ENCODE data around the gene METRN.
A peak's percentile ranks its signal among the peaks of the same experiment; 100 is the strongest.
"Not testable (repeated sequence)": the region's sequence is repeated elsewhere in the genome, so short reads cannot be mapped to it uniquely, and the experiment has no call there.

The METRN gene

DNA sequence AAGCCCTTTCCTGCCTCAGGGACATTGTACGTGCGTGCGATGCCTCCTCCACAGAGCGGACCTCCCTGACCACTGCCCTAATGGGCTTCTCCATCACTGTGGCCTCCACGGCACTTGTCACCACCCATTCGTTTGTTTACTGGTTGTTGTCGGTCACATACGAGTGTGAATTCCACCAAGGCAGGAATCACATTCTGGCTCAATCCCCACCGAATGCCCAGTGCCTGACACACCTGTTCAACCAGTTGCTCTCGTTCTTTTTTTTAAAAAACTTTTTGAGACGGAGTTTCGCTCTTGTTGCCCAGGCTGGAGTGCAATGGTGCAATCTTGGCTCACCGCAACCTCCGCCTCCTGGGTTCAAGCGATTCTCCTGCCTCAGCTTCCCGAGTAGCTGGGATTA, 23.7 kb upstream of the METRN start:
- DNase-seq (ENCODE audit: low read depth in 2 of 2) = not testable (repeated sequence)

DNA sequence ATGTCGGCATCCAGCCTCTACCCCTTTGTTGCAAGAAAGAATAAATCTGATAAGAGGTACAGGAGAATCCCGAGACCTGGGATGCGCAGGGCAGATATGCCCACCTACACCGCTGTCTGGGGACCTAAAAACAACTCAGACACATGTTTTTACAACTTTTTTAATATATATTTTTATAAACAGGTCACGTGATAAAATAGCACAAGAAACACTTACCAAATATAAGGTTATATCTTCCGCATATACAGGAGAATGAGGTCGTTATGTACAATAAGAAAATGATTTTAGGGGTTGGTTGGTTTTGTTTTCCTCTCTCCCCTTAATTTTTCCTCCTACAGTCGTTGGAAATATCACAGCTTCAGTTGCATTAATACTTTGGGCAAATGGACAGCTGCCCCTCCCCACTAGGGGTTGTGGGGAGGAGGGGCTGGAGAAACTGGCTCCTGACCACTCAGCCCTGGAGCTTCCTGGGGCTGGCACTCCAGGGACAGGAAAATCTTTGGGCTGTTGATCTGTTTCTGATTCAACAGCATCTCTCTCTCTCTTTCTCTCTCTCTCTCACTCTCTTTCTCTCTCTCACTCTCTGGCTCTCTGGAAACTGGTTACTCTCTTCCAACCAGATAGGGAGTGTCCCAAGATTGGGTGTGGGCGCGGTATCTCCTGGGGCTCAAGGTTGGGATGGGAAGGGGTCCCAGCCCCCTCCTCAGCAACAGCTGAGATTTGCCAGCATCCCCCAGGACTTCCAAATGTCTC, 22.4 kb upstream of the METRN start:
- no peak for DNase-seq (ENCODE audit: low read depth in 2 of 2)

DNA sequence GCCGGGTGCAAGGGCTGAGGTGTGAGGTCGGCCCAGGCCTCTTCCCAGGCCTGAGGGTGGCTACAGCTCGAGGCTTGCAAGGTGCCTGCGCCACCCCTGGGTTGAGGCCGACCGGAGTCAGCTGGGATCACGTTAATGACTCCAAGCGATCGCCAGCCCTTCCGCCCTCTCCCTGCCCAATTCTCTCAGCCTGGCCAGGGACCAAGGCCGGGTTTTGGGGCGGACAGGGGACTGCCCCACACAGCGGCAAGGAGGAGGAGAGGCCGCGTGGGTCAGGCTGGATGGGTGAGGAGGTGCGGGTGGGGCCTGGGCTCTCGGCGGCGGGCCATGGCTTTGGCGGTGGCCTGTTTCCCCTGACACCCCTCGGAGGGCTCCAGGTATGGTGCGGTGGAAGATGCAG, 21.6 kb upstream of the METRN start:
- DNase-seq (ENCODE audit: low read depth in 2 of 2) = no peak

DNA sequence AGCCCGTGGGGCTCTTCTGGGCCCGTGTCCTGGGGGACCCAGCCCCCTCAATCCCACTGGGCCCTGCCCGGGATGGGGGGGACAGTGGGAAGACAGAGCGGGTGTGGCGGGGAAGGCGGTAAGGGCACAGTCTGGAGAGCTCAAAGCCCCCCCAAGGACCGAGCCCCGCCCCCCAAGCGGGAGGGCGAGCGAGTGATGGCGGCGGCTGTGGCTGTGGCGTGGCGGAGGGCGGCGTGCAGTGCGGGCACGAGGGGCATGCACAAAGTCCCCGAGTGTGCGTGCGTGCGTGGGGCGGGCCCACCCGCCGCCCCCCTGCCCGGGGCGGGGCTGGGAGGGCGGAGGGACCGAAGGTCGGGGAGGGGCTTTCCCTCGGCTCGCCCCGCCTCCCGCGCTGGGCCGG, 21.2 kb upstream of the METRN start:
- DNase-seq (ENCODE audit: low read depth in 2 of 2) = no peak

DNA sequence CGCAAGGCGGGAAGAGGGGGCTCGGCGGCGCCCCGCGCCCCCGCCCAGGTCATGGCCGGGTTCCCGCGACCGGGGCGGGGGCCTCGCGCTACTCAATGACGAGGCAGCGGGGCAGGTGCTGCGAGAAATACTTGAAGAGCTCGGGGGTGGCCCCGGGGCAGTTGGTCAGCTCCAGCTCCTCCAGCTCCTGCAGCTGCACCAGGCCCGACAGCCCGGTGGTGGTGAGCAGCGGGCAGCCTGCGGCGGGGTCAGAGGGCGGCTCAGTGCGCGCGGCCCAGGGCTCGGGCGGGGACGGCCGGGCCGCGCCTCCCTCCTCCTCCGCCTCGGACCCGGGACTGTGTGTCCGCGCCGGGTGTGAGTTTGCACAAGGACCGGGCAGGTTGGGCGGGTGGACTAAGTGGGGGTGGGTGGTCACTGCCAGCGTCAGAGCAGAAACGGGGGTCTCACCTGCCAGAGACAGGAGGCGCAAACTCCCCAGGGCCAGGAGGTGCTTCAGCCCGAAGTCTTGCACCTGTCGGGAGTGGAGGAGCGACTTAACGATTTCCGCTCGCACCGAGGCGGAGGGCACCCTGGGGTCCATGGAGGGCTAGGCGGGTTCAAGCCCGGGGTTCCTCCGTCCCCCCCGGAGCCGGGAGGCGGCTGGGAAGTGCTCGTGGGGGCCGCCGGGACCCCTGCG, 20.6 kb upstream of the METRN start:
- no peak for DNase-seq (ENCODE audit: low read depth in 2 of 2)

DNA sequence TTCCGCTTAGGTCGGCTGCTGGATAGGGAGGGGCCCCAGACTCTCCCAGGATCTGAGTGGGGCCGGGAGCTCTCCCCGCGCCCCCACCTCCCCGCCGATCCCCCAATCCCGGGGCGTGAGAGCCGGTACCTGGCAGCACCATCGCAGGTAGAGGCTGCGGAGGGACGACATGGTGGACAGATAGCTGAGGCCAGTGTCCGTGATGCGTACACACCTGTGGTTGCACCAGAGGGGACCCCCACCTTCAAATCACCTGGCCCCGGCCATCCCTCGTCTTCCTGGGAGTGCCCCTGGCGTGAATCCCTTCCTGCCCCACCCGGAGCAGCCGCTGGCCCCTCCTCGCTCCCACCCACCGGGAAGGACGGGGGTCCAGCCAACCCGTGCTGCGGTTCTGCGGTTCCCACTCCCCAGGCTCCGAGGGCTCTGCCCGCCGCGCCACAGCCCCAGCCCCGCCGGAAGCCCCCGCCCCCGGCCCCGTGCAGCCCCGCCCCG, 20.0 kb upstream of the METRN start:
- DNase-seq (ENCODE audit: low read depth in 2 of 2) = no peak

DNA sequence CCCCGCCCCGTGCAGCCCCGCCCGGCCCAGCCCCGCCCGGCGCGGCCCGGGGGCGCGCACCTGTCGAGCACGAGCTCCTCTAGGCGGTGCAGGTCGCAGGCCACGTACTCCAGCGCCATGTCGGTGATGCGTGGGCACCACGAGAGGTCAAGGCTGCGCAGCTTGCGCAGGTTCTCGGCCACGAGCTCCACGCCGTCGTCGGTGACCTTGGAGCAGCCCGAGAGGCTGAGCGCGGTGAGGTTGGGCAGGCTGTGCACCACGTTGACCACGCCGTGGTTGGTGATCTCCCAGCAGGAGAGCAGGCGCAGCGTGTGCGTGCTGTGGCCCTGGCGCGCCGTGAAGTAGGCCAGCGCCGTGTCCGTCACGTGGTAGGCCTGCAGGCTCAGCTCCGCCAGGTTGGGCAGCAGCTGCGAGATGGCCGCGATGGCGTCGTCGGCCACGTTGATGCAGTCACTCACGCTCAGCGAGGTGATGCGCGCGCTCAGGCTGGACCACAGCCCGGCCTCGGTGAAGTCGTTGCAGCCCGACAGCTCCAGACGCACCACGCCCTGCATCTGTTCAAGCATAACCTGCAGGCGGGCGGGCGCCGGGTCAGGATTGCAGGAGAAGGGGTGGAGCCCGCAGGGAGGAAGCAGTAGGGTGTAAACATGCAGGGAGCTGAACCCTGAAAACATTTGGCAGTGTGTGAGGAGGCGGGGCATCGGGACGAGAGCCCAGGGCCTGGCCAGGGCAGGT, 19.4 kb upstream of the METRN start:
- DNase-seq (ENCODE audit: low read depth in 2 of 2) = peak; percentile 48 to 50

DNA sequence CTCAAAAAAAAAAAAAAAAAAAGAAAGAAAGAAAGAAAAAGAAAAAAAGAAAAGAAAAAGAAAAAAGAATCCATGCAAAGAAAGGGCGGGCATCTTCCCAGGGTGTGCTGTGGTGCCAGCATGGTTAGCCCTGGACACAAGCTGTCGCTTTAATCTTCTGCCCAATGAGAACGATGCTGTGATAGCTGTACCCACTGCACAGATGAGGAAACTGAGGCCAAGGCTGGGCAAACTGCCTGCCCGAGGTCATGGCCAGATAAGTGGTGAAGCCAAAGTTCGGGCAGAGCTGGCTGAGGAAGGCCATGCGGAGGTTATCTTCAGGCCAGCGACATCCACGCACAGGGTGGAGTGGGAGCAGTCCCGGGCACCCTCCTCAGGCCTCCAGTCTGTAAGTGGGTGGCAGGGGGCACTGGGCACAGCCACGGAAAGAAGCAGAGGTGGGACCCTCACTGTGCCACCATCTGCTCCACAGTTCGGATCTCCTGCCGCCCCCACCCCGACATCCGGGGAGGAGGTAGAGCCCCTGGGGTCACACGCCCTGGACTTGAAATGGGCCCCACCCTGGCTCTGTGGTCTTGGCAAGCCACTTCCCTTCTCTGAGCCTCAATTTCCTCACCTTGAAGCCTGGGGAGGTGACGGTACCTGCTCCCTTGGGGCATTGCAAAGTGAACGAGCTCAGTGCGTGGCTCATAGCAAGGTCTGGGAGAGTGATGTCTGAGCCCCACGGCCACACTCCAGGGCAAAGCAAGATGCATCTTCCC, 15.8 kb upstream of the METRN start:
- no peak for DNase-seq (ENCODE audit: low read depth in 2 of 2)

DNA sequence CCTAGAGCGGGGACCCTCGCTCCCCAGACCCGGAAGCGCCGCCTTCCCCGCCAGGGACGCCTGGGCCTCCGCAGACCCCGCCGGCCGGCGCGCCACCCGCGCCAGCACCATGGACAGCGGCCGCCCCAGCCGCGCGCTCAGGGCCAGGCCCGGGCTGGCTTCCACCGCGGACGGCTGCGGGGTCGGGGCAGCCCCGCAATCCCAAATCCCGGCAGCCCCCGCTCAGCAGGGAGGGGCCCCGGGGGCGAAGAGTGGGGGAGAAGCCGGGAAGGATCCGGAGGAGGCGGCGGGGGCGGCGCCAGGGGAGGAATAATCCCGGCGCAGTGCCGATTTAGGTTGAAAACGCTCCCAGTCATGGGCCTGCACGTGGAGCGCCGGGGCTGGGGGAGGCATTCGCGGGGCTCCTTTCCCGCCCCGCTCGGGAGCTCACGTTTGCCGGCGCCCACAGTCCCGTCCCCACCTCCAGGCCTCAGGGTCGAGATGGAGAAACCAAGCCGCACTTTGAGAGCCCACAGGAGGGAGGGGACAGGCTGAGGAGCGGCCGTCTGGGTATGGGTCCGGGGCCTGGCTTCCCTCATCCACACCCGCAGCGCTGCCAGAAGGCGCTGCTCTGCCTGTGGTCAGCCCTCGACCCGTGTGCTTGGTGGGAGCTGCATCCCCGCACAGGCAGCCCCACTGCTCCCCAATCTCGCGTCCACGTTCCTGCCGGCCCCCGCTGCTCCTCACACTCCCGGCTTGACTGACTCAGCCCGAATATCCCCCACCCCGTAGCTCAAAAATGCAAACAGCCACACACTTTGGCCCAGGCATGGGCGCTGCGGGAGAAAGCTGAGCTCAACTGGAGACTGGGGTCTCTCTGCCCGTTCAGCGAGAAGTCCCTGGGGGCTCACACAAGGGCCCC, 14.0 kb upstream of the METRN start:
- no peak for DNase-seq (ENCODE audit: low read depth in 2 of 2)

DNA sequence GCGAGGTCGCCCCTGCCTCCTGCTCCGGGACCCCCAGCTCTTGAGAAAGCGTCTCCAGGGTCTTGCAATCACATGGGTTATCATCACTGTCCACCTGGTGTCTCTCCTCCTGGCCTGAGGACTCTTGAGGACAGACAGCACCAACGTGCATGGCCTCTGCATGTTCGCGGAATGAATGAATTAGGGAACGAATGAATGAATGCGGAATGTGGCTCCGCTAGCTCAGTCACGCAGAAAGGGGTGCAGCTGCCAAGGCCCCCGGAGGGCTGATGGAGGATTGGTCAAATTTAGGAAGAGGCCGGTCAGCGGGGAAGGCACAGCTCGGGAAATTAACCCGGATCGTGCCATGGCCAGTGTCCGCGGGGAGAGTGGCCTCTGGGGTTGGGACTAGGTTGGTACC, 12.6 kb upstream of the METRN start:
- no peak for DNase-seq (ENCODE audit: low read depth in 2 of 2)

DNA sequence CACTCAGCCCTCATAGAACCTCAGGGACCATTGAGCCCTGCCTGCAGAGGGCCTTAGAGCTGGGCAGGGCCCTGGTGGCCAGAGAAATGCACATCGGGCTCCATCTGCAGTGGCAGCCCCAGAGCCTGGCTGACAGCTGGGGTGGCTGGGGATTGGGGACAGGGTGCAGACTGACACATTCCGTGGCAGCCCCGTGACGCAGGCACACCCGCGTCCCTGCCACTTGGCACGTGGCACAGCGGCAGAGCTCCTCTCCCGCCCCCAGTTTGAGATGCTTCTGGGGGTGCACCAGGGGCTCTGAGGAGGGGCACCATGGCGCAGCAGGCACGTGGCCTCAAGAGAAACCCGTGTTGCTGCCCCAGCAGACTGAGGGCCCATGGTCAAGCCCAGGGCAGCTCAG, 11.5 kb upstream of the METRN start:
- no peak for DNase-seq (ENCODE audit: low read depth in 2 of 2)

DNA sequence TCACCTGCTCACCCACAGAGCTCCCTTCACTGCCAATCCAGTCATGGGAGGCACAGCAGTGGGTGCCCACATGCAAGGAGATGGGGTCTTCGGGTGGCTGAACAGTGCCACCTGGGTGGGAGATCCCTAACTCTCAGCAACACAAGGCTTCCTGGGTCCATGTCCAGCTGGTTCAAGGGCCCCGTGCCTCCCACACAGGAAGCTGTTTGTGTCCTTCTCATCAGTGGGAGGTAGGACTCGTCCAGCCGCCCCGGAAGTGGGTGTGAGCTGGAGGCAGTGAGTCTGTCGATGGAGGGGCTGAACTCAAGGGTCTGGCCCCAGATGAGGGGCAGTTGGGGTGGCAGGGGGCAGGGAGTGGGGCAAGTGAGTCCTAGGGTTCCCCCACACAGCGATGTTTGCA, 10.9 kb upstream of the METRN start:
- DNase-seq (ENCODE audit: low read depth in 2 of 2) = no peak

DNA sequence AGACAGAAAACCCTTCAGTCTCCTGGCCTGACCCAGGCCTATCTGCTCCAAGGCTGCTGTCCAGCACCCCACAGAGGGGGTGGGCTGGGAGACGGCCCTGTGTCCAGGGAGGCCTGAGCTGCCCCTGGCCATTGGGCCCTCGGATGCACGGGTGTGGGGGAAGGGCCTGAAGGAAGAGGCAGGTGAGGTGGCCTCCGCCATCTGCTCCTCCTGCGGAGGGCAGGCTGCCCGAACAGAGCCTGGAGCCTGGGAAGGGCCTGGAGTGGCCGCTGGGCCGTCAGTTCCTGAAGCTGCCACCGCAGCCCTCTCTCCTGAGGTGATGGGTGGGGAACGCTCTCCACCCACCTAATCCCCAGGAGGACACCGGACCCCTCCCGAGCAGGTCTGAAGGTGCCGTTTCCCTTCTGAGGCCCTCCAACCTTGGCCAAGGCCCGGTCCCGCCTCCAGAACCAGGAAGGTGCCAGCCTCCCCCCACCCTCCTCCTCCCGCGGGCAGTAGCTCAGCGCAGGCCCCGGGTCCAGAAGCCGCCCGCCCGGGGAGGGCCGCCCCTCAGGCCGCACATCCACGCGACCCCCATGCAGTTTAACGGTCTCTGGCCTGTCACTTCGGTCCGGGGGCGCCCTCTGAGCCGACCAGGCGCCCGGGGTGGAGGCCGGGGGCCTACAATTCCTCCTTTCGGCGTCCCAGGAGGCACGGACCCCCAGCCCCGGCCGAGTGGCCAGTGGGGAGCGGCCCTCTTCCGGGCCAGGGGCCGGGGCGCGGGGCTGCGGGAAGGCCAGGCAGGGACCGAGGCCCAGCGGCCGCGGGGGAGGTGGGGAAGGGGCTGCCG, 10.2 kb upstream of the METRN start:
- no peak for DNase-seq (ENCODE audit: low read depth in 2 of 2)

DNA sequence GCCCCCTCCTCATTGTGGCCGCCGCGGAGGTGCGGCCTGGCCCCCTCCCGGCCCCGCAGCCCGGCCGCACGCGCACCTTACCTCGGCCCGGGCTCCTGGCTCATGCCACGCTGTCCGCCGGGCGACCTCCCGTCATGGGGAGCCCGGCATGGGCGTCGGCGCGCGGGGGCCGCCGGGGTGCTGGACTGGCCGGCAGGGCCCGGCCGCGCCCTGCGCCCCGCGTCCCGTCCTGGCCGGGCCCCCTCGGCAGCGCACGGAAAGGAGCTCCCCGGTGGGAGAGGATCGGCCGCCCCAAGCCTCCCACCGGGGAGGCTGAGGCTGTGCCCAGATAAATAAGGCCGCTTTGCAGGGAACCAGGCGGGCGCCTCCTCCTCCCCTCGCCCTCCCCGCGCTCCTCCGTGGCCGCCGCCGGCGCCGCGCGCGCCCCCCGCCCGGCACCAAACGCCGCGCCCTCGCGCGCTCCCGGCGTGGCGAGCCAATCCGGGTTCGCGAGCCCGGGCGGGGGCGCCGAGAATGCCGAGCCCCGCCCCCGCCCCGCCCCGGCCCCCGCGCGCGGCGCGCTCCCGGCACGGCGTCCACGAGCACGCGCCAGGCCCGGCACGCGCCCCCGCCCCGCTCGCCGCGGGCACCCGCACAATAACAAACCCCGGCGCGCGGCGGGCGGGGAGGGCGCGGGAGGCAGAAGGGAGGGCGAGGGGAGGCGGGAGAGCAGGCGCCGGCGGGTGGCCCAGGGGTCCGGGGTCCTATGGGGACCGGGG, 9.3 kb upstream of the METRN start, which contains the start of gene FBXL16:
Gene FBXL16 (minus strand): TSS at position 371 of the 758 bp plus-strand sequence. CDS start 8,396 bp downstream, outside the sequence.
- no peak for DNase-seq (ENCODE audit: low read depth in 2 of 2)

DNA sequence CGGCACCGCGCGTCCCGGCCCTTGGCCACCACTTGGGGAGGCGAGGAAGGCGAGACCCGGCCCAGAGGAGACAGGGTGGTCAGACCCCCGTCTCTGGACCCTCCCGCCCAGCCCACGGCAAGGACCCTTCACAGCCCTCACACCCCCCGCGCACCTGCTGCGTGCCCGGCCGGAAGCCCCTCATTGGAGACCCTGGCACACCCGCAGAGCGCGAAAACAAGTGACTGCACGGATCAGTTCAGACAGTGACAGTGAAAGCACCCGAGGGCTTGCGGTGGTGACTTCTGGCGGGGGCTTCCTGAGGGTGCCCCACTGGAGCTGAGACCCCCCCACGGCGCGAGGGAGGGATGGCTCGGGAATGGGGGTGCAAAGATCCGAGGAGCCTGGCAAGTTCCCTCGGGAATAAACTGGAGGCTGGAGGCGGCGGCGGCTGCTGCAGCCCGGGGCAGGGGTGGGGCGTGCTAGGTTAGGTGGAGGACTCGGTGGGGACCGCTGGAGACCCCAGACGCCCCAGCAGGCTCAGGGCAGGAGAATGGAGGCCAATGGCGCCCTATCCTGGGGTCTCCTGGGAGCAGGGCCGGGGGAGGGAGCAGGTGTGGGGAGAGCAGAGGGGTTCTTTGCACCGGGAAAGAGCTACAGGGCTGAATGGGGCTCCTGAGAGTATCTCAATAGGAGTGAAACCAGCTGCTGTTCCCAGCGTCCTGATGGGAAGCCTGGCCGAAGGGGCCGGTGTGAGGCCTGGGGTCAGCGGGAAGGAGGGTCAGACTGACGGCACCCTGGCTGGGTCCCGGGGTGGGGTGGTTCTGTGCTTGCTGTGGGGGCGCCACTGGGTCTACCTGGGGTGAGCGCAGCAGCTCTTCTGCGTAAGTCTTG, 8.5 kb upstream of the METRN start:
- DNase-seq (ENCODE audit: low read depth in 2 of 2) = no peak

DNA sequence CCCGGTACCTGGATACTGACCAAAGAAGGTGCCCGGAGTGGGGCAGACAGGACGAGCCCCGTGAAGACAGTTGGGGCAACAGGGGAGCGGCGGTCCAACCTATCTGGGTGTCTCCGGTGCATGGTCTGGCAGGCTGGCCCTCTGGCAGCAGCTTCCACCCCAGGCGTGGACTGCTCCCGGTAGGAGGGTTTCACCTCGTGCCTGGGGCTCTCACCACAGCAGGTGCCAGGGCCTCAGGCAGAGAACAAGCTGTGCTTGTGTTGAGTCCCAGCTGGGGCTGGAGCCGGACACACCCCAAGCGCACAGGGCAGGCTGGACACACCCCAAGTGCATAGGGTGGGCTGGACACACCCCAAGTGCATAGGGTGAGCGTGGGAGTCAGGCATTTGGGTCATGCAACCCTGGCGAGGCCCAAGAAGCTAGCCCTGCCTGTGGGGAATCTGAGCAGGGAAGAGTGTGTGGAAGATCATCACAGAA, 7.8 kb upstream of the METRN start:
- DNase-seq (ENCODE audit: low read depth in 2 of 2) = no peak

DNA sequence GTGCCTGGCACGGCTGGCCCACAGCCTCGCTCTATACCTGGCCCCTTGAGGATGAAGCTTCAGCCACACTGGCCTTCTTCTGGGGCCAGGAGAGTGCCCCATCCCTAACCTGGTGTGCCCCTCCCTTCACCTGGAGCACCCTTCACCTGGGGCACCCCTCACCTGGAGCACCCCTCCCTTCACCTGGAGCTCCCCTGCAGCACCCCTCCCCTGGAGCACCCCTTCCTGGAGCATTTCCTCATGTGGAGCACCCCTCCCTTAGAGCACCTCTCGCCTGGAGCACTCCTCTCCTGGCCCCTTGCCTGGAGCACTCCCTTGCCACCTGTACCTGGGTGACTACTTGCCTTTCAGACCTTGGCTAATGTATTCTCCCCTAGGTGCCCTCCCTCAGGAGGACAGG, 6.9 kb upstream of the METRN start:
- no peak for DNase-seq (ENCODE audit: low read depth in 2 of 2)

DNA sequence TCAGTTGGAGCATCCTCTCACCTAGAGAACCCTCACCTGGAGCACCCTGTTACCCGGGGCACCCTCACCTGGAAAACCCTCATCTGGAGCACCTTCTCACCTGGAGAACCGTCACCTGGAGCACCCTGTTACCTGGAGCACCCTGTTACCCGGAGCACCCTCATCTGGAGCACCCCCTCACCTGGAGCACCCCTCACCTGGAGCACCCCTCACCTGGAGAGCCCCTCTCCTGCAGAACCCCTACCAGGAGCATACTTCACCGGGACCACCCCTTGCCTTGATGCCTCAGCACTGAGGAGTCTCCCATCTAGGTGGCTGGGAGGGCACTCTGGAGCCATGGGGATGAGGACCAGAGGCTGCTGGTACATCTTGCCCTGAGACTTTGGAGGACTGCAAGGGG, 6.0 kb upstream of the METRN start:
- no peak for DNase-seq (ENCODE audit: low read depth in 2 of 2)

Data from activated CD4-positive, alpha-beta T cell treated with anti-CD3 and anti-CD28 coated beads for 24 hours (primary cell).